OCI-LY7 (cell line): ENCODE measurements around the gene ABCC10. TPM values are rescaled to one million over a fixed set of nuclear protein-coding genes. Genes with fewer than 3 reads are reported as not detected.

Experiments
- BruUV-seq: library from RNA; stranded (reverse); fragments of 400-500 nt; replicated peaks from 2 replicates; lab custom pipeline; 2021; lab: Mats Ljungman, UMichigan
- CTCF ChIA-PET: fragments of 300-600 bp; sonication (Branson Sonifier 250); formaldehyde crosslinking; loops from one replicate; lab custom pipeline; 2022; ENCODE audit warnings: antibody characterized with exemption; ENCODE audit not compliant: unreplicated experiment; lab: Charles Lee
- POLR2A ChIA-PET: fragments of 300-600 bp; sonication (Branson Sonifier 250); formaldehyde crosslinking; loops from one replicate; lab custom pipeline; 2022; ENCODE audit warnings: antibody characterized with exemption; lab: Charles Lee
- DNase-seq: peaks from one replicate; pipeline ENCODE4 v3.0.0-alpha.2; 2015; ENCODE audit warnings: low spot score
- H2AFZ ChIP-seq: fragments of 200-600 bp; sonication (generic), shearing (Covaris generic); 2 replicates; pipeline ENCODE4 v1.6.1; 2014; ENCODE audit warnings: mild to moderate bottlenecking, antibody characterized with exemption, low read length, moderate library complexity
- H3K27ac ChIP-seq: fragments of 200-600 bp; sonication (generic); 2 replicates; pipeline ENCODE4 v1.5.1; 2014; ENCODE audit warnings: mixed run types, low read depth, mild to moderate bottlenecking, moderate library complexity, low read length, inconsistent platforms; ENCODE audit not compliant: poor library complexity, severe bottlenecking
- H3K36me3 ChIP-seq: fragments of 200-600 bp; sonication (generic); 2 replicates; pipeline ENCODE4 v1.6.1; 2014; ENCODE audit warnings: mild to moderate bottlenecking, antibody characterized with exemption, low read length, moderate library complexity, mixed read lengths; ENCODE audit not compliant: insufficient read depth
- H3K4me1 ChIP-seq: fragments of 200-600 bp; sonication (generic); 2 replicates; pipeline ENCODE4 v1.5.1; 2014; ENCODE audit warnings: mild to moderate bottlenecking, low read length; ENCODE audit not compliant: insufficient read depth, poor library complexity, severe bottlenecking
- H3K4me2 ChIP-seq: fragments of 200-600 bp; sonication (generic); 2 replicates; pipeline ENCODE4 v1.6.1; 2014; ENCODE audit warnings: mild to moderate bottlenecking, low read length
- H3K4me3 ChIP-seq: fragments of 200-600 bp; sonication (generic); 2 replicates; pipeline ENCODE4 v1.5.1; 2014; ENCODE audit warnings: mild to moderate bottlenecking, low read depth, low read length; ENCODE audit not compliant: poor library complexity, severe bottlenecking
- H3K79me2 ChIP-seq: fragments of 200-600 bp; sonication (generic); 2 replicates; pipeline ENCODE4 v1.6.1; 2016; ENCODE audit warnings: low read depth, mild to moderate bottlenecking, low read length, moderate library complexity, mixed read lengths; ENCODE audit not compliant: insufficient read depth
- H3K9me2 ChIP-seq: fragments of 200-600 bp; sonication (generic); 2 replicates; pipeline ENCODE4 v1.6.1; 2016; ENCODE audit warnings: mild to moderate bottlenecking, low read length, mixed read lengths; ENCODE audit not compliant: insufficient read depth
- H3K9me3 ChIP-seq: fragments of 200-600 bp; sonication (generic); 2 replicates; pipeline ENCODE4 v1.6.1; 2014; ENCODE audit warnings: mild to moderate bottlenecking, mixed run types, low read length, mixed read lengths
- H4K20me1 ChIP-seq: fragments of 200-600 bp; sonication (generic); 2 replicates; pipeline ENCODE4 v1.6.1; 2014; ENCODE audit warnings: mild to moderate bottlenecking, antibody characterized with exemption, low read length, moderate library complexity, mixed read lengths; ENCODE audit not compliant: insufficient read depth
- CTCF ChIP-seq: fragments of 200-600 bp; sonication (generic); conservative IDR thresholded peaks from 2 replicates; pipeline ENCODE4 v1.5.1; 2014; ENCODE audit warnings: mild to moderate bottlenecking, antibody characterized with exemption, low read length, moderate library complexity, mixed read lengths
- EZH2phosphoT487 ChIP-seq: fragments of 200-600 bp; sonication (generic); IDR thresholded peaks from 2 replicates; pipeline ENCODE4 v1.6.1; 2018; ENCODE audit warnings: low read depth, borderline replicate concordance, mild to moderate bottlenecking, mixed run types, antibody characterized with exemption, low read length, moderate library complexity, mixed read lengths
- intact Hi-C: fragments of 100-400 bp; cut with micrococcal nuclease; formaldehyde crosslinking; loops from one replicate; pipeline ENCODE4 v1.10.0; 2022; ENCODE audit not compliant: unreplicated experiment
- total RNA-seq, 2 experiments: library from RNA; depleted of rRNA in 1 of 2; stranded (reverse); fragments of >200 nt in 1 of 2; shearing (Covaris generic) in 1 of 2; gene quantifications; 2 replicates each; pipeline ENCODE4 v1.2.3, GENCODE V29; 2014 to 2022

ABCC10 gene
- total RNA-seq, 2 experiments from 2014 or later = 11.4 to 31.1 TPM

GRCh38 chr6:43402820-43403219 lies 24.5 kb upstream of the ABCC10 start:
- Histone ChIP-seq H3K9me2 (no peaks in the 10 kb centered on the region), H2AFZ (no peak overlapping the region), H3K79me2 (no peaks in the 10 kb centered on the region), H3K36me3 (no peaks in the 10 kb centered on the region), H3K9me3 (no peaks in the 10 kb centered on the region), H3K4me1 (peaks cover 4% of the 10 kb centered on the region), H3K4me2 (no peak overlapping the region), H3K27ac (no peak overlapping the region), H3K4me3 (no peak overlapping the region), H4K20me1 (no peaks in the 10 kb centered on the region)
- intact Hi-C loops = no loop called here
- ChIA-PET POLR2A (no interaction called here), CTCF (no interaction called here)
- TF ChIP-seq EZH2phosphoT487 (no peak), CTCF (no peak)
- no peak for DNase-seq
- BruUV-seq = no TSS peak

DNA sequence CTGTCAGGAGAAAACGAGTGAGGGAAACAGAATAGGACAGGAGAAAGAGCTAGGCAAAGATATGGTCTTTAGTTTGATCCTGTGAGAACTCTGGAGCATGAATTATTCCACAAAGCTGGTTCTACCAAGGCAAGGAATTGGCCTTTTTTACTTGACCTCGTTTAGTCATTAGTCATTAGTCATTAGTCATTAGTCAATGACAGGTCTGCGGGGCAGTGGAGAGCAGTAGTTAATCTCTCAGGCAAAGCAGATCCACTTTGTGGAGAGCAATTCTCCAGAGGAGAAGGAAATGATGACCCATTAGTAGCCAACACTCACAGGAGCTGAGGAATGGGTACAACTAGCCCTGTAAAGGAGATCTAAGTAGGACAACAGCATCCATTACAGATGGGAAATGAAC lies 22.0 kb upstream of the ABCC10 start:
- no TSS peak for BruUV-seq
- TF ChIP-seq EZH2phosphoT487 = no peak
- no peak overlapping the region for H2AFZ ChIP-seq
- no peak overlapping the region for H3K27ac ChIP-seq
- H3K9me2 ChIP-seq = no peaks in the 10 kb centered on the region
- H3K4me1 ChIP-seq = no peaks in the 10 kb centered on the region
- POLR2A ChIA-PET = interaction anchor here (1.3 kb wide), 1 partner anchor 100 kb away, joined by 4 read pairs; no protein-coding TSS in a partner anchor
- H3K4me2 ChIP-seq = no peak overlapping the region
- intact Hi-C loops = no loop called here
- no peak overlapping the region for H3K4me3 ChIP-seq
- no peak for DNase-seq
- H3K79me2 ChIP-seq = no peaks in the 10 kb centered on the region
- H3K36me3 ChIP-seq = no peaks in the 10 kb centered on the region
- no peaks in the 10 kb centered on the region for H3K9me3 ChIP-seq
- no peaks in the 10 kb centered on the region for H4K20me1 ChIP-seq
- CTCF ChIA-PET = interaction anchor here (0.6 kb wide), 1 partner anchor 662 kb away, joined by 4 read pairs; no protein-coding TSS in a partner anchor

GRCh38 chr6:43407296-43407695 lies 20.0 kb upstream of the ABCC10 start:
- H3K4me2 ChIP-seq = no peak overlapping the region
- no peak for DNase-seq
- no peak overlapping the region for H2AFZ ChIP-seq
- H3K9me3 ChIP-seq = no peaks in the 10 kb centered on the region
- no peaks in the 10 kb centered on the region for H3K4me1 ChIP-seq
- H3K4me3 ChIP-seq = no peak overlapping the region
- intact Hi-C loops = no loop called here
- no peaks in the 10 kb centered on the region for H3K9me2 ChIP-seq
- no peak for TF ChIP-seq CTCF
- no peak for TF ChIP-seq EZH2phosphoT487
- no TSS peak for BruUV-seq
- H3K27ac ChIP-seq = no peak overlapping the region
- ChIA-PET CTCF (no interaction called here), POLR2A (interaction anchor here (0.6 kb wide), 1 partner anchor 12 kb away, joined by 3 read pairs; no protein-coding TSS in a partner anchor)
- no peaks in the 10 kb centered on the region for H3K79me2 ChIP-seq
- no peaks in the 10 kb centered on the region for H4K20me1 ChIP-seq
- no peaks in the 10 kb centered on the region for H3K36me3 ChIP-seq
